B cell (primary cell): Measurements from ENCODE around the gene SDK1. TPM values are rescaled to one million over a fixed set of nuclear protein-coding genes. Genes with fewer than 3 reads are reported as not detected.

ENCODE experiments used
- ATAC-seq: fragments of 200-7000 bp; cut with Tn5 transposase; one replicate; pipeline ENCODE4 v1.10.0; 2021; ENCODE audit warnings: low read depth, mild to moderate bottlenecking, moderate number of reproducible peaks, moderate library complexity
- CTCF ChIA-PET: fragments of 350-600 bp; sonication (Branson Sonifier 250); formaldehyde crosslinking; loops from one replicate; lab custom pipeline; 2021; ENCODE audit warnings: antibody characterized with exemption, inconsistent platforms; lab: Charles Lee
- POLR2A ChIA-PET: fragments of 350-600 bp; sonication (Branson Sonifier 250); formaldehyde crosslinking; loops from one replicate; lab custom pipeline; 2021; ENCODE audit warnings: antibody characterized with exemption; lab: Charles Lee
- DNase-seq: peaks from one replicate; pipeline ENCODE4 v3.0.0; 2013
- H2AFZ ChIP-seq: 2 replicates; pipeline ENCODE4 v1.6.1; 2012; ENCODE audit warnings: mild to moderate bottlenecking, low read depth, low read length; ENCODE audit not compliant: insufficient read depth, poor library complexity, severe bottlenecking
- H3K27ac ChIP-seq, 2 donors: 1 replicate in 1 of 2; 2 replicates in 1 of 2; pipeline ENCODE4 v1.5.1; 2012 to 2013; ENCODE audit warnings: low read length in 2 of 2, mild to moderate bottlenecking in 2 of 2, moderate library complexity in 1 of 2
- H3K27me3 ChIP-seq, 4 experiments: fragments of 200-600 bp in 1 of 4; sonication (generic) in 1 of 4; replicated peaks in 1 of 4; 1 replicate in 2 of 4; 2 replicates in 2 of 4; pipeline versions ENCODE4 v1.6.1 to v1.7.0; 2013 to 2016; ENCODE audit warnings: low read length in 3 of 4, mild to moderate bottlenecking in 2 of 4, mixed read lengths in 1 of 4, moderate library complexity in 1 of 4; ENCODE audit not compliant: insufficient read depth in 4 of 4, control insufficient read depth in 3 of 4; ENCODE audit errors: control extremely low read depth in 1 of 4
- H3K36me3 ChIP-seq, 2 experiments: replicated peaks in 1 of 2; 1 replicate in 1 of 2; 2 replicates in 1 of 2; pipeline versions ENCODE4 v1.6.1 to v1.7.1; 2013; ENCODE audit warnings: low read length in 1 of 2; ENCODE audit not compliant: insufficient read depth in 2 of 2, control insufficient read depth in 1 of 2; ENCODE audit errors: control extremely low read depth in 1 of 2, extremely low read depth in 1 of 2
- H3K4me1 ChIP-seq, 2 donors: fragments of 200-600 bp in 1 of 2; sonication (generic) in 1 of 2; 1 replicate in 1 of 2; 2 replicates in 1 of 2; pipeline versions ENCODE4 v1.5.1 to v1.6.1; 2013 to 2017; ENCODE audit warnings: low read length in 2 of 2; ENCODE audit not compliant: control insufficient read depth in 2 of 2, insufficient read depth in 2 of 2
- H3K4me2 ChIP-seq: replicated peaks from 2 replicates; pipeline ENCODE3; 2012; ENCODE audit warnings: mild to moderate bottlenecking, low read depth, low read length; ENCODE audit not compliant: poor library complexity, severe bottlenecking
- H3K4me3 ChIP-seq, 5 experiments: fragments of 200-600 bp in 1 of 5; sonication (generic) in 1 of 5; 1 replicate in 3 of 5; 2 replicates in 2 of 5; pipeline versions ENCODE4 v1.5.1 to v1.7.0; 2011 to 2016; ENCODE audit warnings: low read length in 4 of 5, mild to moderate bottlenecking in 4 of 5, low read depth in 2 of 5, control low read depth in 1 of 5, moderate library complexity in 1 of 5; ENCODE audit not compliant: insufficient read depth in 1 of 5; ENCODE audit errors: control extremely low read depth in 1 of 5, extremely low read depth in 1 of 5
- H3K79me2 ChIP-seq: fragments of 200-600 bp; sonication (generic); one replicate; pipeline ENCODE4 v1.6.0; 2016; ENCODE audit warnings: low read length; ENCODE audit not compliant: control insufficient read depth, insufficient read depth
- H3K9ac ChIP-seq: fragments of 200-600 bp; sonication (generic); 2 replicates; pipeline ENCODE4 v1.6.1; 2017; ENCODE audit warnings: mild to moderate bottlenecking, low read length, moderate library complexity
- H3K9me3 ChIP-seq, 3 donors: one replicate each; pipeline versions ENCODE4 v1.6.1 to v1.7.1; 2013; ENCODE audit warnings: low read length in 2 of 3; ENCODE audit not compliant: control insufficient read depth in 2 of 3, insufficient read depth in 1 of 3; ENCODE audit errors: control extremely low read depth in 1 of 3
- H4K20me1 ChIP-seq: 2 replicates; pipeline ENCODE4 v1.6.0; 2012; ENCODE audit warnings: mild to moderate bottlenecking, low read length; ENCODE audit not compliant: insufficient read depth, control insufficient read depth, poor library complexity, severe bottlenecking
- H3K27ac Mint-ChIP-seq: one replicate; pipeline ENCODE4 v1.8.0; 2021; ENCODE audit warnings: mixed read lengths
- H3K27me3 Mint-ChIP-seq: one replicate; pipeline ENCODE4 v1.8.0; 2021; ENCODE audit warnings: mixed read lengths
- H3K4me1 Mint-ChIP-seq: one replicate; pipeline ENCODE4 v1.8.0; 2021; ENCODE audit warnings: mixed read lengths
- H3K4me3 Mint-ChIP-seq: one replicate; pipeline ENCODE4 v1.8.0; 2021; ENCODE audit warnings: mixed read lengths
- H3K9me3 Mint-ChIP-seq: one replicate; pipeline ENCODE4 v1.8.0; 2022; ENCODE audit warnings: mixed read lengths; ENCODE audit not compliant: insufficient read depth
- EZH2 ChIP-seq: IDR thresholded peaks from 2 replicates; pipeline ENCODE4 v1.6.1; 2012; ENCODE audit warnings: borderline replicate concordance, low read depth, mild to moderate bottlenecking, moderate library complexity, low read length; ENCODE audit not compliant: insufficient read depth, poor library complexity, severe bottlenecking
- WGBS: methylation state at CpG from one replicate; pipeline ENCODE4 v1.1.5; 2013; ENCODE audit warnings: missing lambda C conversion rate; ENCODE audit not compliant: insufficient coverage; 5-methylcytosine and 5-hydroxymethylcytosine counted together
- intact Hi-C: fragments of 100-400 bp; cut with micrococcal nuclease; formaldehyde crosslinking; loops from one replicate; pipeline ENCODE4 v1.10.0; 2022
- polyA plus RNA-seq: library from polyadenylated mRNA; depleted of rRNA; stranded (reverse); fragments of >200 nt; gene quantifications from 2 replicates; pipeline ENCODE4 v1.2.3, GENCODE V29; 2012
- total RNA-seq, 2 donors: library from RNA; stranded (reverse); fragments of 120-200 nt in 1 of 2; gene quantifications; 1 replicate in 1 of 2; 2 replicates in 1 of 2; pipeline versions ENCODE4 v1.2.3 to v1.2.4, GENCODE V29; 2013 to 2022
- TF ChIP-seq, protein P1 (sequence below): fragments of 200-600 bp; IDR thresholded peaks from one replicate; pipeline ENCODE4 v1.8.0; 2022; ENCODE audit warnings: antibody characterized with exemption, mild to moderate bottlenecking

SDK1 gene
- total and polyA plus RNA-seq, 2 donors (not counting 1 experiment from before 2014, with no cell fraction given), result 0.73 to 2.0 TPM

GRCh38 chr7:3989723-3990122 is 688.7 kb downstream of the SDK1 start:
- POLR2A ChIA-PET, result no interaction called here
- Histone ChIP-seq H3K27me3 (no peaks in the 10 kb centered on the region), H4K20me1 (no peaks in the 10 kb centered on the region), H3K4me3 (no peak overlapping the region), H3K9ac (no peak overlapping the region), H3K4me1 (no peaks in the 10 kb centered on the region), H3K4me2 (no peak overlapping the region), H2AFZ (no peak overlapping the region), H3K27ac (no peak overlapping the region), H3K36me3 (no peaks in the 10 kb centered on the region), H3K9me3 (peaks cover 0 to 11% (median 0%) of the 10 kb centered on the region in 3 donors), H3K79me2 (no peaks in the 10 kb centered on the region)
- intact Hi-C loops, result no loop called here
- WGBS, result 92% methylated on average over 10 of the region's 11 CpGs
- H3K27ac Mint-ChIP-seq, result no peak overlapping the region
- ATAC-seq, result no peak
- H3K27me3 Mint-ChIP-seq, result peaks cover 9% of the 10 kb centered on the region
- no peaks in the 10 kb centered on the region for H3K4me1 Mint-ChIP-seq
- DNase-seq, result no peak
- H3K4me3 Mint-ChIP-seq, result no peak overlapping the region
- CTCF ChIA-PET, result no interaction called here
- TF ChIP-seq EZH2, result no peak
- TF ChIP-seq, protein P1, sequence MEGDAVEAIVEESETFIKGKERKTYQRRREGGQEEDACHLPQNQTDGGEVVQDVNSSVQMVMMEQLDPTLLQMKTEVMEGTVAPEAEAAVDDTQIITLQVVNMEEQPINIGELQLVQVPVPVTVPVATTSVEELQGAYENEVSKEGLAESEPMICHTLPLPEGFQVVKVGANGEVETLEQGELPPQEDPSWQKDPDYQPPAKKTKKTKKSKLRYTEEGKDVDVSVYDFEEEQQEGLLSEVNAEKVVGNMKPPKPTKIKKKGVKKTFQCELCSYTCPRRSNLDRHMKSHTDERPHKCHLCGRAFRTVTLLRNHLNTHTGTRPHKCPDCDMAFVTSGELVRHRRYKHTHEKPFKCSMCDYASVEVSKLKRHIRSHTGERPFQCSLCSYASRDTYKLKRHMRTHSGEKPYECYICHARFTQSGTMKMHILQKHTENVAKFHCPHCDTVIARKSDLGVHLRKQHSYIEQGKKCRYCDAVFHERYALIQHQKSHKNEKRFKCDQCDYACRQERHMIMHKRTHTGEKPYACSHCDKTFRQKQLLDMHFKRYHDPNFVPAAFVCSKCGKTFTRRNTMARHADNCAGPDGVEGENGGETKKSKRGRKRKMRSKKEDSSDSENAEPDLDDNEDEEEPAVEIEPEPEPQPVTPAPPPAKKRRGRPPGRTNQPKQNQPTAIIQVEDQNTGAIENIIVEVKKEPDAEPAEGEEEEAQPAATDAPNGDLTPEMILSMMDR, result no peak
- H3K9me3 Mint-ChIP-seq, result peaks cover 3% of the 10 kb centered on the region

- ATAC-seq (no peak), DNase-seq (no peak)
- no peak overlapping the region for H2AFZ ChIP-seq
- no peaks in the 10 kb centered on the region for H3K36me3 ChIP-seq
- TF ChIP-seq, protein P1, result no peak
- TF ChIP-seq EZH2, result no peak
- H3K9ac ChIP-seq, result no peak overlapping the region
- WGBS, result 88% methylated on average over 9 of the region's 9 CpGs
- H3K9me3 Mint-ChIP-seq, result peaks cover 3% of the 10 kb centered on the region
- ChIA-PET CTCF (no interaction called here), POLR2A (no interaction called here)
- H3K27ac ChIP-seq, result no peak overlapping the region
- peaks cover 0 to 11% (median 0%) of the 10 kb centered on the region in 3 donors for H3K9me3 ChIP-seq
- H3K27me3 Mint-ChIP-seq, result peaks cover 18% of the 10 kb centered on the region
- no peaks in the 10 kb centered on the region for H4K20me1 ChIP-seq
- H3K4me1 ChIP-seq, result no peaks in the 10 kb centered on the region
- no peaks in the 10 kb centered on the region for H3K27me3 ChIP-seq
- H3K4me2 ChIP-seq, result no peak overlapping the region
- H3K27ac Mint-ChIP-seq, result no peak overlapping the region
- H3K4me3 Mint-ChIP-seq, result no peak overlapping the region
- intact Hi-C loops, result no loop called here
- H3K4me3 ChIP-seq, result no peak overlapping the region
- H3K4me1 Mint-ChIP-seq, result no peaks in the 10 kb centered on the region
- no peaks in the 10 kb centered on the region for H3K79me2 ChIP-seq
These were observed 690.7 kb downstream of the SDK1 start for GRCh38 chr7:3991731-3992231.
